Measurements from ENCODE around the gene LIN9. TPM values are rescaled to one million over a fixed set of nuclear protein-coding genes. Genes with fewer than 3 reads are reported as not detected.

Gene LIN9
- total and polyA plus RNA-seq, 10 of the 15 experiments (the other 5 are each of a cell fraction or from before 2014, with no cell fraction given), result 5.9 to 13.5 (median 8.3) TPM

- 53% methylated on average over 3 of the region's 3 CpGs for WGBS (ENCODE audit: insufficient coverage, insufficient replicate concordance, low lambda C conversion rate, missing lambda C conversion rate)
- in situ Hi-C loops (cut with MboI), result no loop called here
- Histone ChIP-seq H3K36me3 (ENCODE audit: control insufficient read depth in 2 of 2, insufficient read depth in 2 of 2, low read length in 1 of 2) (no peaks in the 10 kb centered on the region; a peak in 2 of 4 replicates), H3K4me2 (ENCODE audit: control insufficient read depth, insufficient read depth) (no peak overlapping the region), H3K27me3 (replicated peaks in 1 of 2; ENCODE audit: control insufficient read depth in 2 of 2, insufficient read depth in 2 of 2, low read length in 1 of 2) (no peaks in the 10 kb centered on the region), H3K9ac (ENCODE audit: control insufficient read depth, insufficient read depth, low read length) (no peak overlapping the region), H2AFZ (ENCODE audit: control insufficient read depth, low read depth, low read length) (no peak overlapping the region), H3K4me3 (no peak overlapping the region), H3K79me2 (ENCODE audit: control insufficient read depth, insufficient read depth, low read length) (no peaks in the 10 kb centered on the region), H4K20me1 (ENCODE audit: control insufficient read depth, insufficient read depth) (no peaks in the 10 kb centered on the region), H3K9me3 (replicated peaks; ENCODE audit: control insufficient read depth, insufficient read depth, low read length) (no peaks in the 10 kb centered on the region), H3K27ac (ENCODE audit: control insufficient read depth, insufficient read depth) (no peak overlapping the region), H3K4me1 (ENCODE audit: control insufficient read depth, insufficient read depth, low read length) (no peaks in the 10 kb centered on the region)
- no TSS peak for BruUV-seq (replicated peaks)
- ATAC-seq (no peak), FAIRE-seq (no peak), DNase-seq (ENCODE audit: low read depth, low spot score) (no peak)
- SMC1A ChIA-PET (ENCODE audit: uncharacterized antibody, unreplicated experiment), result no interaction called here
- CTCF ChIA-PET, result interaction anchor here (0.6 kb wide), 1 partner anchor 37 kb away, joined by 3 read pairs; no protein-coding TSS in a partner anchor
- POLR2A ChIA-PET, result no interaction called here
- RAD21 ChIA-PET (ENCODE audit: unreplicated experiment), result interaction anchor here (1.1 kb wide), 1 partner anchor 85 kb away, joined by 3 read pairs; no protein-coding TSS in a partner anchor
- TF ChIP-seq BCL3 (IDR thresholded peaks at IDR 0.05; ENCODE audit: borderline replicate concordance, insufficient read depth, low read depth, low read length, poor library complexity, severe bottlenecking), result no peak
- no peak for TF ChIP-seq RUNX3 (IDR thresholded peaks at IDR 0.05; ENCODE audit: low read length)
- TF ChIP-seq MEF2B (IDR thresholded peaks at IDR 0.05; ENCODE audit: partially characterized antibody, poor library complexity, severe bottlenecking), result no peak
- TF ChIP-seq, protein P1, sequence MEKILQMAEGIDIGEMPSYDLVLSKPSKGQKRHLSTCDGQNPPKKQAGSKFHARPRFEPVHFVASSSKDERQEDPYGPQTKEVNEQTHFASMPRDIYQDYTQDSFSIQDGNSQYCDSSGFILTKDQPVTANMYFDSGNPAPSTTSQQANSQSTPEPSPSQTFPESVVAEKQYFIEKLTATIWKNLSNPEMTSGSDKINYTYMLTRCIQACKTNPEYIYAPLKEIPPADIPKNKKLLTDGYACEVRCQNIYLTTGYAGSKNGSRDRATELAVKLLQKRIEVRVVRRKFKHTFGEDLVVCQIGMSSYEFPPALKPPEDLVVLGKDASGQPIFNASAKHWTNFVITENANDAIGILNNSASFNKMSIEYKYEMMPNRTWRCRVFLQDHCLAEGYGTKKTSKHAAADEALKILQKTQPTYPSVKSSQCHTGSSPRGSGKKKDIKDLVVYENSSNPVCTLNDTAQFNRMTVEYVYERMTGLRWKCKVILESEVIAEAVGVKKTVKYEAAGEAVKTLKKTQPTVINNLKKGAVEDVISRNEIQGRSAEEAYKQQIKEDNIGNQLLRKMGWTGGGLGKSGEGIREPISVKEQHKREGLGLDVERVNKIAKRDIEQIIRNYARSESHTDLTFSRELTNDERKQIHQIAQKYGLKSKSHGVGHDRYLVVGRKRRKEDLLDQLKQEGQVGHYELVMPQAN (conservative IDR thresholded peaks at IDR 0.05), result no peak
- TF ChIP-seq HCFC1 (IDR thresholded peaks at IDR 0.05; ENCODE audit: low read length), result no peak
- TF ChIP-seq RELA (IDR thresholded peaks at IDR 0.05; ENCODE audit: borderline replicate concordance, partially characterized antibody), result no peak
- TF ChIP-seq POLR2AphosphoS5 (IDR thresholded peaks at IDR 0.05; ENCODE audit: low read length), result no peak
- TF ChIP-seq, protein P2, sequence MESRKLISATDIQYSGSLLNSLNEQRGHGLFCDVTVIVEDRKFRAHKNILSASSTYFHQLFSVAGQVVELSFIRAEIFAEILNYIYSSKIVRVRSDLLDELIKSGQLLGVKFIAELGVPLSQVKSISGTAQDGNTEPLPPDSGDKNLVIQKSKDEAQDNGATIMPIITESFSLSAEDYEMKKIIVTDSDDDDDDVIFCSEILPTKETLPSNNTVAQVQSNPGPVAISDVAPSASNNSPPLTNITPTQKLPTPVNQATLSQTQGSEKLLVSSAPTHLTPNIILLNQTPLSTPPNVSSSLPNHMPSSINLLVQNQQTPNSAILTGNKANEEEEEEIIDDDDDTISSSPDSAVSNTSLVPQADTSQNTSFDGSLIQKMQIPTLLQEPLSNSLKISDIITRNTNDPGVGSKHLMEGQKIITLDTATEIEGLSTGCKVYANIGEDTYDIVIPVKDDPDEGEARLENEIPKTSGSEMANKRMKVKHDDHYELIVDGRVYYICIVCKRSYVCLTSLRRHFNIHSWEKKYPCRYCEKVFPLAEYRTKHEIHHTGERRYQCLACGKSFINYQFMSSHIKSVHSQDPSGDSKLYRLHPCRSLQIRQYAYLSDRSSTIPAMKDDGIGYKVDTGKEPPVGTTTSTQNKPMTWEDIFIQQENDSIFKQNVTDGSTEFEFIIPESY (IDR thresholded peaks at IDR 0.05), result no peak
- TF ChIP-seq CREB1 (IDR thresholded peaks at IDR 0.05; ENCODE audit: low read depth), result no peak
- TF ChIP-seq PML (IDR thresholded peaks at IDR 0.05; ENCODE audit: low read length), result no peak
- intact Hi-C loops (cut with micrococcal nuclease; ENCODE audit: unreplicated experiment), result no loop called here
Observed at GRCh38 chr1:226248796-226249195, 60.2 kb downstream of the LIN9 start.

All from GM12878 (cell line).